ENCODE data around the gene C5orf58.

Gene C5orf58

GRCh38 chr5:170286386-170286925, 53.7 kb downstream of the C5orf58 start:
- no peak for DNase-seq

- no peak for DNase-seq
Measured at GRCh38 chr5:170287532-170287931, 54.7 kb downstream of the C5orf58 start.

DNA sequence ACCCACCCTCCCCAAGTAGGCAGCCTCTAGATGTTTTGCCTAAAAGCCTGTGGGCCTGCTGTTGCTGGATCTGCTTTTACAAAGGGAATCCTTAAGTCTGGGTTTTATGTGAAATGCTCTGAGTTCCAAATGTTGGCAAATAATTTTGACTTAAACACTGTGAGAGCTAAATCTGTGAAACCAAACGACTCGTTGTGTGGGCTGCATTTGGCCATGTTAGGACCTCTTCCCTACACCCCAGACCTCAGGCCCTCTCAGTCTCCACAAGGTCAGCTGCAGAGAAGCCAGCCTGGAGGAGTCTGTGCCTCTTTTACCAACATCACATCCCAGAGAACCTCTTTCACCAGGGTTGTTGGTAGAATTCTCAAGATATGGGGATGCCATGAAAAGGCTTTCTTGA, 55.4 kb downstream of the C5orf58 start:
- no peak for DNase-seq

GRCh38 chr5:170288551-170288950, 55.8 kb downstream of the C5orf58 start:
- no peak for DNase-seq

DNA sequence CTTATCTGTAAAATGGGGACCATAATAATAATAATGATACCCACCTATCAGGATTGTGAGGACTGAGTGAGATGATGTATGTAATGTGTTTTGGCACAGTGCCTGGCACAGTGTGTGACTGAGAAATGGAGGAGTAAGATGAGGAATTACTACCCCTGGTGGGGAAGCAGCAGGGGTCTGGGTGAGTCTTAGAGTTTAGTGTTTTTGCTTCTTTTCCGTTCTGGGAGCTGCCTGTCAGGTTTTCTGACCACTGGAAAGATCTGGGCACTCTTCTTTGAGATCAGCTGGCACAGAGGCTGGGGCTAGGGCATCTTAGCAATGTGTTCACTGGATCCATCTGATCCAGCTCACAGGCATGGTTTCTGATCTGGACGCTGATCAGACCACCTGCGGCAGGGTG, 56.3 kb downstream of the C5orf58 start:
- DNase-seq = no peak

DNA sequence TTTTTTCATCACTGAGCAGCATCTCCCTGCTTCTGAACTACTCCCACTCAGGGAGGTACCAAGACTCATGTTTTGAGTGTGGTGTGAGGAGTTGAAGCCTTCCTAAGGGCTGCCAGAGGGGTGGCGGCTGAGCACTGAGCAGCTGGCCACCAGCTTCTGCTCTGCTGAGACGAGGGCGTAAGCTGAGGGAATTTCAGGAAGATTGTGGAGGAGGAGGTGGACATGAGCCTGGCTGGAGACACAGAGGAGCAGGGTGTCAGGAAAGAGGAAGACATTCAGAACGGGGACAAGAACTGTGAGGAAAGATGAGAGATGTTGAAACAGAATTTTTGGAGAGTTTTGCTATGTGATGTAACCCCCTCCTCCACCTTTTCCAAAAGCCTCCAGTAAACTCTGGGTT, 57.0 kb downstream of the C5orf58 start:
- DNase-seq = no peak

DNA sequence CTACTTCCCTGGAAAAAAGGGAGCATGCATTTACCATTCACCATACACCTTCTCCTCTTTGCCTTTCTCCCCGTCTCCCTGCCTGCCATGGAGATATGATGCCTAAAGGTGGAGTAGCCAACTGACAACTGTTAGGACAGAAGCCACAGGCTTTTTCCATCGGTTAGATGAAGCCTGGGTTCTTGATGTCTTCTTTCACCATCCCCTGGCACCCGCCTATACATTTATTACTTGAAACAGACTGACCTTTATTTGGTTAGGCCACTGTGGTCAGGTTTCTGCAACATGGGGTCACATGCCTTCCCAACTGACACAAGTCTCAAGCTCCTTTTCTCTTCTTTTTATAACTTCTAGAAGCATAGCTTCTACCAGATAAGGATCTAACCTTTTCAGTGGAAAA, 57.7 kb downstream of the C5orf58 start:
- DNase-seq = no peak

DNA sequence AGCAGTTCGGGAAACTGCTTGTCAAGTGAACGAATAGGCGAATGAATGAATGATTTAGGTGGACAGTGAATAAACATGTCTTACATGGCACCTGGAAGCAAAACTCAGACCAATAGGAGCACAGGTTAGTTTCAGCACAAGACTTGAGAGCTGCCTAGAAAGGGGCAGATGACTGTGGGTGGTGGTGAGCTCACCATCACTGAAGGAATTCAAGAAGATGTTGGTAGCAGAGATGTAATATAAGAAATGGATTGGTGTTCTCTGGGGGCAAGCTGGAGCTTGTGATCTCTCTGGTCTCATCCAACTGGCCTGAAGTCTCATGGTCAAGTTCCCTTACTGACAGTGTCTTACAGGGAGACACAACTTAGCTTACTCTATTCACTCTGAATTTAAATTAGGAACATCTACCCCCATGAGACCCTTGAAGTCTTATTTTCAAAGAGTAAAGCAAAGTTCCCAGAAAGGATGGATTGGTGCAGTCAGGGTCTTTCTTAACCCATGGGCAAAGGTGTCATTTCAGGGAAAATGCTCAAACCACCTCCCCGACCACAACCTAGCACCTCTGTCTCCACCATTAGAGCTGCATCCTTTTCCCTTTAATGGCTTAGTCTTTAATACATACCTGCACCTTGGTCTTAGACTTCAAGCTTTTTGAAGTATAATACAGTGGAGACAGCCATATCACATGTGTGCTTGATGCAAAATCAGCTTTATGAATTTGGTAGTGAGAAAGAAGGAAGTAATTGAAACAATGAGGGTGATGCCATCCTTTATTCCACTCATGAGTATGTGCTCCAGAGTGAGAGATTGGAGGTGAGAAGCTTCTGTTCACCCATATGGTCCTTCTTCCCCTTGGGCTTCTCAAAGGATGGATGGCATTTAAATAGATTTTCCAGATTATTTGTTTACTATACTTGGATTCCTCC, 59.7 kb downstream of the C5orf58 start:
- DNase-seq = no peak

DNA sequence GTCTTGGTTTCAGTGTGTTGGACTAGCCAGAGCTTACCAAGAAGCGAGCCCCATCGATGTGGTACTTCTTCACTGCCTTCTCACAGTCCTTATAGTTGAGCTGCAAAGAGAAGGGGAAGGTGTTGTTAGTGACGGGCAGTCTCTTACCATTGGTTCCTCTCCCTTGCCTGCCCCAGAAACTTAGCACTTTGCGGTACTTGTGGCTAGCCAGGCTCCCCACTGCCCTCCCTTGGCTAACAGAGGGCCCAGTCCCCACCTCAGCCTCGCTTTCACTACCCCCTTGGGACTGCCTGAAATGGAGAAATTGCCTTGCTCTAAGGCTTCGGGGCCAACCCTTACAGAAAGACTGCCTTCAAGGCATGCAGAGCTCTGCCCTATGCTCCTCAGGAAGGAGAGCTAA, 60.5 kb downstream of the C5orf58 start:
- no peak for DNase-seq

DNA sequence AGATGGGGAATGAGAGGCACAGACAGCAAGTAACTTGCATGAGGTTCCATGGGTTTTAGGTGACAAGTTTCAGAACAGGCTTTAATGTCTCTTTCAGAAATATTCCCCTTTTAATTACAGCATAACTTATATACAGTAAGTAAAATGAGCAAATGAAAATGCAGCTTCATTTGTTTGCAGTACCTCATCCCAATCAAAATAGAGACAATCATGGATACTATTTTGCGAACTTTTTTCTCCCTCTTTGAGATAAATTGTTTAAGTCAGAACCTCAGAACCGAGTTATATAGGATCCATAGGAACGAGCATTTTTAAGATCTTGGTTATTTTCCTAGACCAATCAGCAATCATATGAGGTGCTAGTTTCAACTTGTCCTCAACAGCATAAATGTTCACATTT, 61.3 kb downstream of the C5orf58 start:
- DNase-seq = no peak

GRCh38 chr5:170294556-170294955, 61.8 kb downstream of the C5orf58 start:
- DNase-seq = no peak
